HepG2 (cell line): Measurements from ENCODE around the gene TBC1D12. TPM values are rescaled to one million over a fixed set of nuclear protein-coding genes. Genes with fewer than 3 reads are reported as not detected.
A peak's percentile ranks its signal among the peaks of the same experiment; 100 is the strongest.

Experiments
- ATF7-NPFF ChIP-seq: sonication (generic); formaldehyde crosslinking; IDR thresholded peaks from 2 replicates; pipeline ENCODE4 v1.8.1; 2023; ENCODE audit warnings: mild to moderate bottlenecking, low read depth, missing genetic modification reagents, moderate library complexity
- CAMTA2 ChIP-seq: sonication (generic); formaldehyde crosslinking; IDR thresholded peaks from 2 replicates; pipeline ENCODE4 v1.4.0; 2020; ENCODE audit warnings: mild to moderate bottlenecking, missing genetic modification reagents, borderline replicate concordance
- KLF13 ChIP-seq: sonication (generic); formaldehyde crosslinking; IDR thresholded peaks from 2 replicates; pipeline ENCODE4 v1.4.0; 2020; ENCODE audit warnings: mild to moderate bottlenecking, missing genetic modification reagents
- PHF20 ChIP-seq: sonication (generic); formaldehyde crosslinking; IDR thresholded peaks from 2 replicates; pipeline ENCODE4 v1.5.0; 2020; ENCODE audit warnings: mild to moderate bottlenecking, missing genetic modification reagents
- SOX13 ChIP-seq, 3 experiments: fragments of 450-650 bp in 1 of 3; sonication (generic) in 1 of 3; formaldehyde crosslinking in 1 of 3; IDR thresholded peaks in 2 of 3; conservative IDR thresholded peaks in 1 of 3; 2 replicates each; pipeline versions ENCODE4 v1.5.0 to v1.6.1; 2016 to 2020; ENCODE audit warnings: antibody characterized with exemption in 1 of 3, mild to moderate bottlenecking in 1 of 3, missing compliant biosample characterization in 1 of 3, missing genetic modification reagents in 1 of 3, moderate library complexity in 1 of 3
- ZFP36L2 ChIP-seq: sonication (generic); formaldehyde crosslinking; IDR thresholded peaks from 2 replicates; pipeline ENCODE4 v1.4.0; 2020; ENCODE audit warnings: missing genetic modification reagents
- ZNF121 ChIP-seq: sonication (generic); formaldehyde crosslinking; IDR thresholded peaks from 2 replicates; pipeline ENCODE4 v1.5.0; 2020; ENCODE audit warnings: mild to moderate bottlenecking, missing genetic modification reagents
- ZNF124 ChIP-seq: sonication (generic); formaldehyde crosslinking; IDR thresholded peaks from 2 replicates; pipeline ENCODE4 v1.4.0; 2020; ENCODE audit warnings: missing genetic modification reagents
- ZNF34 ChIP-seq: sonication (generic); formaldehyde crosslinking; IDR thresholded peaks from 2 replicates; pipeline ENCODE4 v1.4.0; 2020; ENCODE audit warnings: mild to moderate bottlenecking, missing genetic modification reagents, borderline replicate concordance
- ZNF350 ChIP-seq: sonication (generic); formaldehyde crosslinking; IDR thresholded peaks from 2 replicates; pipeline ENCODE4 v1.4.0; 2020; ENCODE audit warnings: mild to moderate bottlenecking, low read depth, missing genetic modification reagents, borderline replicate concordance
- ZNF484 ChIP-seq: sonication (generic); formaldehyde crosslinking; IDR thresholded peaks from 2 replicates; pipeline ENCODE4 v1.5.1; 2020; ENCODE audit warnings: mild to moderate bottlenecking, low read depth, missing genetic modification reagents, borderline replicate concordance
- polyA plus RNA-seq, 8 experiments: library from polyadenylated mRNA; depleted of rRNA in 3 of 8; stranded (reverse) in 7 of 8; unstranded in 1 of 8; fragments of >200 nt; fragmentation: Illumina TruSeq in 4 of 8; extraction: Trizol in 4 of 8; gene quantifications; 2 replicates each; pipeline versions ENCODE4 v1.2.1 to v1.2.3, GENCODE V29; 2011 to 2016; ENCODE audit warnings: low read depth in 4 of 8, missing spikeins in 1 of 8, mixed read lengths in 1 of 8; ENCODE audit not compliant: insufficient read depth in 1 of 8
- total RNA-seq, 5 experiments: library from RNA; depleted of rRNA; stranded (reverse); fragments of >200 nt; fragmentation: Illumina TruSeq; extraction: Trizol; gene quantifications; 2 replicates each; pipeline ENCODE4 v1.2.3, GENCODE V29; 2016; ENCODE audit warnings: low read depth in 1 of 5
- TF ChIP-seq, protein P1 (sequence below): sonication (generic); formaldehyde crosslinking; IDR thresholded peaks from 2 replicates; pipeline ENCODE4 v1.4.0; 2020; ENCODE audit warnings: missing genetic modification reagents
- TF ChIP-seq, protein P2 (sequence below): sonication (generic); formaldehyde crosslinking; conservative IDR thresholded peaks from 2 replicates; pipeline ENCODE4 v1.8.0; 2022; ENCODE audit warnings: mild to moderate bottlenecking, moderate library complexity, missing genetic modification reagents
- TF ChIP-seq, protein P3 (sequence below), 2 experiments: sonication (generic) in 1 of 2; formaldehyde crosslinking in 1 of 2; IDR thresholded peaks; 2 replicates each; pipeline versions ENCODE4 v1.6.1 to v1.9.0; 2014 to 2022; ENCODE audit warnings: antibody characterized with exemption in 1 of 2, borderline replicate concordance in 1 of 2, inconsistent platforms in 1 of 2, low read depth in 1 of 2, missing genetic modification reagents in 1 of 2
- TF ChIP-seq, protein P4 (sequence below): sonication (generic); formaldehyde crosslinking; IDR thresholded peaks from 2 replicates; pipeline ENCODE4 v1.8.0; 2023; ENCODE audit warnings: mild to moderate bottlenecking, missing genetic modification reagents

TBC1D12 gene
- total and polyA plus RNA-seq, 2 of the 13 experiments (the other 11 are each of a cell fraction or from before 2014, with no cell fraction given) = 5.7 to 6.2 TPM

DNA sequence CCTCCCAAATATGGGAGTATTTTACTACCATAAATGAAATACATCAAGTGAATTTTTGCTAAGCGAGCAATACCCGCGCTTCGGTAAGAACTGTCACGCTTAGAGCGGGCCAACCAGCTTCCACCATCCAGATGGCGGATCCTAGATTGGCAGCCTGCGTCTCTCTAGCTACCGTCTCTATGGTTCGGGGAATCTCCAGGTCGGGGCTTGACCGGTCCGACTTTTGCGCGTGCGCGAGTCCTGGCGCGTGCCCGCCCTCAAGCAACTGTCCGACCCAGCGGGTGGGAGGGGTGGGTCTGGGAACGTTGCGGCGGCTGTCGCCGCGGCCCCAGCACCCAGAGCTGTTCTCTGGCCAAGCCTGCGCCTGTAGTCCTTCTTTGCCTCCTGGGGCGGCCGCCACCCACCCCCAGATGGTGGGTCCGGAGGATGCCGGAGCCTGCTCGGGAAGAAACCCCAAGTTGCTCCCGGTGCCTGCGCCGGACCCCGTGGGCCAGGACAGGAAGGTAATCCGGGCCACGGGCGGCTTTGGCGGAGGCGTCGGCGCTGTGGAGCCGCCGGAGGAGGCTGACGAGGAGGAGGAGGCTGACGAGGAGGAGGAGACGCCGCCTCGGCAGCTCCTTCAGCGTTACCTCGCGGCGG, at the start of gene TBC1D12 (continued):
- TF ChIP-seq, protein P1, sequence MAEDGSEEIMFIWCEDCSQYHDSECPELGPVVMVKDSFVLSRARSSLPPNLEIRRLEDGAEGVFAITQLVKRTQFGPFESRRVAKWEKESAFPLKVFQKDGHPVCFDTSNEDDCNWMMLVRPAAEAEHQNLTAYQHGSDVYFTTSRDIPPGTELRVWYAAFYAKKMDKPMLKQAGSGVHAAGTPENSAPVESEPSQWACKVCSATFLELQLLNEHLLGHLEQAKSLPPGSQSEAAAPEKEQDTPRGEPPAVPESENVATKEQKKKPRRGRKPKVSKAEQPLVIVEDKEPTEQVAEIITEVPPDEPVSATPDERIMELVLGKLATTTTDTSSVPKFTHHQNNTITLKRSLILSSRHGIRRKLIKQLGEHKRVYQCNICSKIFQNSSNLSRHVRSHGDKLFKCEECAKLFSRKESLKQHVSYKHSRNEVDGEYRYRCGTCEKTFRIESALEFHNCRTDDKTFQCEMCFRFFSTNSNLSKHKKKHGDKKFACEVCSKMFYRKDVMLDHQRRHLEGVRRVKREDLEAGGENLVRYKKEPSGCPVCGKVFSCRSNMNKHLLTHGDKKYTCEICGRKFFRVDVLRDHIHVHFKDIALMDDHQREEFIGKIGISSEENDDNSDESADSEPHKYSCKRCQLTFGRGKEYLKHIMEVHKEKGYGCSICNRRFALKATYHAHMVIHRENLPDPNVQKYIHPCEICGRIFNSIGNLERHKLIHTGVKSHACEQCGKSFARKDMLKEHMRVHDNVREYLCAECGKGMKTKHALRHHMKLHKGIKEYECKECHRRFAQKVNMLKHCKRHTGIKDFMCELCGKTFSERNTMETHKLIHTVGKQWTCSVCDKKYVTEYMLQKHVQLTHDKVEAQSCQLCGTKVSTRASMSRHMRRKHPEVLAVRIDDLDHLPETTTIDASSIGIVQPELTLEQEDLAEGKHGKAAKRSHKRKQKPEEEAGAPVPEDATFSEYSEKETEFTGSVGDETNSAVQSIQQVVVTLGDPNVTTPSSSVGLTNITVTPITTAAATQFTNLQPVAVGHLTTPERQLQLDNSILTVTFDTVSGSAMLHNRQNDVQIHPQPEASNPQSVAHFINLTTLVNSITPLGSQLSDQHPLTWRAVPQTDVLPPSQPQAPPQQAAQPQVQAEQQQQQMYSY (CRISPR knock-in tag) = no peak
- TF ChIP-seq ZFP36L2 (CRISPR knock-in tag) = no peak
- TF ChIP-seq, protein P2, sequence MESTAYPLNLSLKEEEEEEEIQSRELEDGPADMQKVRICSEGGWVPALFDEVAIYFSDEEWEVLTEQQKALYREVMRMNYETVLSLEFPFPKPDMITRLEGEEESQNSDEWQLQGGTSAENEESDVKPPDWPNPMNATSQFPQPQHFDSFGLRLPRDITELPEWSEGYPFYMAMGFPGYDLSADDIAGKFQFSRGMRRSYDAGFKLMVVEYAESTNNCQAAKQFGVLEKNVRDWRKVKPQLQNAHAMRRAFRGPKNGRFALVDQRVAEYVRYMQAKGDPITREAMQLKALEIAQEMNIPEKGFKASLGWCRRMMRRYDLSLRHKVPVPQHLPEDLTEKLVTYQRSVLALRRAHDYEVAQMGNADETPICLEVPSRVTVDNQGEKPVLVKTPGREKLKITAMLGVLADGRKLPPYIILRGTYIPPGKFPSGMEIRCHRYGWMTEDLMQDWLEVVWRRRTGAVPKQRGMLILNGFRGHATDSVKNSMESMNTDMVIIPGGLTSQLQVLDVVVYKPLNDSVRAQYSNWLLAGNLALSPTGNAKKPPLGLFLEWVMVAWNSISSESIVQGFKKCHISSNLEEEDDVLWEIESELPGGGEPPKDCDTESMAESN = peak; percentile 30; the same call in 1 of the 2 replicates
- TF ChIP-seq ATF7-NPFF = no peak
- 0 out of 2 replicates have a peak, but pooled peaks have one; percentile 46 for TF ChIP-seq ZNF121 (CRISPR knock-in tag)
- no peak for TF ChIP-seq ZNF34 (CRISPR knock-in tag)
- TF ChIP-seq ZNF350 (CRISPR knock-in tag) = peak; percentile 58; the same call in 1 of the 2 replicates
- TF ChIP-seq SOX13 (IDR thresholded peaks at IDR 0.05) = no peak
- no peak for TF ChIP-seq SOX13 (CRISPR knock-in tag; conservative IDR thresholded peaks at IDR 0.05 in 1 of 2, IDR thresholded peaks at IDR 0.05 in 1 of 2)
- TF ChIP-seq, protein P3, sequence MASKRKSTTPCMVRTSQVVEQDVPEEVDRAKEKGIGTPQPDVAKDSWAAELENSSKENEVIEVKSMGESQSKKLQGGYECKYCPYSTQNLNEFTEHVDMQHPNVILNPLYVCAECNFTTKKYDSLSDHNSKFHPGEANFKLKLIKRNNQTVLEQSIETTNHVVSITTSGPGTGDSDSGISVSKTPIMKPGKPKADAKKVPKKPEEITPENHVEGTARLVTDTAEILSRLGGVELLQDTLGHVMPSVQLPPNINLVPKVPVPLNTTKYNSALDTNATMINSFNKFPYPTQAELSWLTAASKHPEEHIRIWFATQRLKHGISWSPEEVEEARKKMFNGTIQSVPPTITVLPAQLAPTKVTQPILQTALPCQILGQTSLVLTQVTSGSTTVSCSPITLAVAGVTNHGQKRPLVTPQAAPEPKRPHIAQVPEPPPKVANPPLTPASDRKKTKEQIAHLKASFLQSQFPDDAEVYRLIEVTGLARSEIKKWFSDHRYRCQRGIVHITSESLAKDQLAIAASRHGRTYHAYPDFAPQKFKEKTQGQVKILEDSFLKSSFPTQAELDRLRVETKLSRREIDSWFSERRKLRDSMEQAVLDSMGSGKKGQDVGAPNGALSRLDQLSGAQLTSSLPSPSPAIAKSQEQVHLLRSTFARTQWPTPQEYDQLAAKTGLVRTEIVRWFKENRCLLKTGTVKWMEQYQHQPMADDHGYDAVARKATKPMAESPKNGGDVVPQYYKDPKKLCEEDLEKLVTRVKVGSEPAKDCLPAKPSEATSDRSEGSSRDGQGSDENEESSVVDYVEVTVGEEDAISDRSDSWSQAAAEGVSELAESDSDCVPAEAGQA (IDR thresholded peaks at IDR 0.05; ENCODE audit: low read depth) = no peak
- TF ChIP-seq, protein P3 (CRISPR knock-in tag; IDR thresholded peaks at IDR 0.05; ENCODE audit: borderline replicate concordance) = no peak
- no peak for TF ChIP-seq ZNF484 (CRISPR knock-in tag)
- peak; percentile 72 for TF ChIP-seq PHF20 (CRISPR knock-in tag)
- TF ChIP-seq, protein P4, sequence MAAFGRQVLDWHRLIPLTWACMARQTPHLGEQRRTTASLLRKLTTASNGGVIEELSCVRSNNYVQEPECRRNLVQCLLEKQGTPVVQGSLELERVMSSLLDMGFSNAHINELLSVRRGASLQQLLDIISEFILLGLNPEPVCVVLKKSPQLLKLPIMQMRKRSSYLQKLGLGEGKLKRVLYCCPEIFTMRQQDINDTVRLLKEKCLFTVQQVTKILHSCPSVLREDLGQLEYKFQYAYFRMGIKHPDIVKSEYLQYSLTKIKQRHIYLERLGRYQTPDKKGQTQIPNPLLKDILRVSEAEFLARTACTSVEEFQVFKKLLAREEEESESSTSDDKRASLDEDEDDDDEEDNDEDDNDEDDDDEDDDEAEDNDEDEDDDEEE (CRISPR knock-in tag) = no peak
- TF ChIP-seq ZNF124 = peak; percentile 68; the same call in 1 of the 2 replicates
- peak; percentile 74; the same call in 1 of the 2 replicates for TF ChIP-seq CAMTA2 (CRISPR knock-in tag)
- TF ChIP-seq KLF13 (CRISPR knock-in tag) = no peak
